ENCODE measurements around the gene TEP1.

The TEP1 gene

GRCh38 chr14:20333494-20333841 lies 79.8 kb downstream of the TEP1 start:
- no peak for DNase-seq (ENCODE audit: low read depth)
- TF ChIP-seq CTCF (IDR thresholded peaks at IDR 0.05; ENCODE audit: control insufficient read depth, insufficient read depth, low read depth, low read length, missing control alignments) = no peak
- H3K4me3 ChIP-seq (ENCODE audit: control insufficient read depth, low read depth, low read length) = peak overlapping the region; percentile 67

- peak within 1 kb of the TSS; percentile 67 for H3K4me3 ChIP-seq (ENCODE audit: control insufficient read depth, low read depth, low read length)
- peak; percentile 55 for DNase-seq (ENCODE audit: low read depth)
- TF ChIP-seq CTCF (IDR thresholded peaks at IDR 0.05; ENCODE audit: control insufficient read depth, insufficient read depth, low read depth, low read length, missing control alignments) = no peak
Observed at GRCh38 chr14:20332788-20333493, 80.4 kb downstream of the TEP1 start, which contains the start of gene CCNB1IP1. CCNB1IP1 (minus strand) TSS chr14:20333279; CDS start chr14:20316523, 16,756 bp downstream.

GRCh38 chr14:20332431-20332787 lies 80.9 kb downstream of the TEP1 start:
- no peak for TF ChIP-seq CTCF (IDR thresholded peaks at IDR 0.05; ENCODE audit: control insufficient read depth, insufficient read depth, low read depth, low read length, missing control alignments)

GRCh38 chr14:20331053-20331613 lies 82.2 kb downstream of the TEP1 start:
- no peak for TF ChIP-seq CTCF (IDR thresholded peaks at IDR 0.05; ENCODE audit: control insufficient read depth, insufficient read depth, low read depth, low read length, missing control alignments)
- DNase-seq (ENCODE audit: low read depth) = no peak
- no peak overlapping the region for H3K4me3 ChIP-seq (ENCODE audit: control insufficient read depth, low read depth, low read length)

More at GRCh38 chr14:20332431-20332787, 80.9 kb downstream of the TEP1 start:
- DNase-seq (ENCODE audit: low read depth) = no peak
- peak overlapping the region; percentile 67 for H3K4me3 ChIP-seq (ENCODE audit: control insufficient read depth, low read depth, low read length)

- DNase-seq (ENCODE audit: low read depth) = no peak
- no peak overlapping the region for H3K4me3 ChIP-seq (ENCODE audit: control insufficient read depth, low read depth, low read length)
- no peak for TF ChIP-seq CTCF (IDR thresholded peaks at IDR 0.05; ENCODE audit: control insufficient read depth, insufficient read depth, low read depth, low read length, missing control alignments)
Observed at GRCh38 chr14:20329355-20329754, 83.9 kb downstream of the TEP1 start.

GRCh38 chr14:20328705-20329104 lies 84.6 kb downstream of the TEP1 start:
- TF ChIP-seq CTCF (IDR thresholded peaks at IDR 0.05; ENCODE audit: control insufficient read depth, insufficient read depth, low read depth, low read length, missing control alignments) = no peak
- DNase-seq (ENCODE audit: low read depth) = no peak
- H3K4me3 ChIP-seq (ENCODE audit: control insufficient read depth, low read depth, low read length) = no peak overlapping the region

Measured in AG09309 (cell line).